ENCODE results near the gene FGF14.

- TF ChIP-seq CTCF (IDR thresholded peaks at IDR 0.05) (no peak), POLR2A (IDR thresholded peaks at IDR 0.05) (no peak), POLR2AphosphoS5 (IDR thresholded peaks at IDR 0.05) (no peak)
Measured at GRCh38 chr13:101892296-101892695, 509.6 kb downstream of the FGF14 start.
